HCT116 (cell line): ENCODE data around the gene LDLRAD4.

Experiments used
- EZH2 ChIP-seq: fragments of 200-600 bp; sonication (generic); IDR thresholded peaks from 2 replicates; pipeline ENCODE4 v1.6.1; 2017; ENCODE audit warnings: antibody characterized with exemption, mixed run types
- EZH2phosphoT487 ChIP-seq: fragments of 200-600 bp; IDR thresholded peaks from 2 replicates; pipeline ENCODE4 v1.6.1; 2018; ENCODE audit warnings: antibody characterized with exemption, borderline replicate concordance
- POLR2A ChIP-seq: IDR thresholded peaks from 2 replicates; pipeline ENCODE4 v1.7.0; 2011; ENCODE audit warnings: borderline replicate concordance; ENCODE audit not compliant: insufficient read depth, insufficient read length; ENCODE audit errors: extremely low read depth
- SIN3A ChIP-seq: IDR thresholded peaks from 2 replicates; pipeline ENCODE4 v1.6.1; 2012; ENCODE audit warnings: low read depth
- TF ChIP-seq, protein P1 (sequence below), 3 experiments: fragments of 200-600 bp in 1 of 3; sonication (generic) in 1 of 3; IDR thresholded peaks in 2 of 3; conservative IDR thresholded peaks in 1 of 3; 2 replicates each; pipeline ENCODE4 v1.5.1; 2012 to 2017; ENCODE audit warnings: low read depth in 2 of 3, low read length in 2 of 3, antibody characterized with exemption in 1 of 3, borderline replicate concordance in 1 of 3, control low read depth in 1 of 3, mild to moderate bottlenecking in 1 of 3, mixed read lengths in 1 of 3, mixed run types in 1 of 3, moderate library complexity in 1 of 3; ENCODE audit not compliant: insufficient read depth in 1 of 3

DNA sequence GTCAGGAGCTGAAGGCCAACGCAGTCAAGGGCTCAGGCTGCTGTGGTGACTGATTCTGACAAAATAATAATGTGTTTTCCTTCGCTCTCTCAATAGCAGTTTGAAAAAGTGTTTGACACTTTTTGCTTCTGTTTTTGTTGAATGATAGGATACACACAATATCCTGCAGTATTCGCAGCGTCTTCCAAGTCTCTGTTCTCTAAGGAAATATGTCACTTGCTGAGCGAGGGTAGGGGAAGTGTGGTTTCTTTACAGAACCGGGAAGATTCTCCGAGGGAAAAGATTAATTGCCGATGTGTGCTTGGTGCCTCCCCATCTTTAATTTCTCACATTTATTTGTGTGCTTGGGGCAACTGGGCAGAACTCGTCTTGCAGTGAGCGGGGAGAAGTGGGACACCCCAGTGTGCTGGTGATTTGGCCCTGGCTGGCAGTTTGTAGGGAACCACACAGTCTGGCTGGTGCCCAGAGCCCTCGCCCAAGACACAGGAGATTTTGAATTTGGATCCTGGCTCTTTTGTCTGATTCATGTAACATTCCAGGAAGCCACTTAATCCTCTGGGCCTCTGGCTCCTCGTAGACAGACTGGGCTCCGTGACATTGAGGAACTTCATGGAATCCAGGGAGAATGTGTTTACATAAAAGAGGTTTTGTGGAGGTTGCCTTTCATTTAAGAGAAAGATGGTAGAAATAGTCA is 169.4 kb downstream of the LDLRAD4 start:
- TF ChIP-seq EZH2 (no peak), POLR2A (no peak), SIN3A (no peak), EZH2phosphoT487 (no peak)
- TF ChIP-seq, protein P1, sequence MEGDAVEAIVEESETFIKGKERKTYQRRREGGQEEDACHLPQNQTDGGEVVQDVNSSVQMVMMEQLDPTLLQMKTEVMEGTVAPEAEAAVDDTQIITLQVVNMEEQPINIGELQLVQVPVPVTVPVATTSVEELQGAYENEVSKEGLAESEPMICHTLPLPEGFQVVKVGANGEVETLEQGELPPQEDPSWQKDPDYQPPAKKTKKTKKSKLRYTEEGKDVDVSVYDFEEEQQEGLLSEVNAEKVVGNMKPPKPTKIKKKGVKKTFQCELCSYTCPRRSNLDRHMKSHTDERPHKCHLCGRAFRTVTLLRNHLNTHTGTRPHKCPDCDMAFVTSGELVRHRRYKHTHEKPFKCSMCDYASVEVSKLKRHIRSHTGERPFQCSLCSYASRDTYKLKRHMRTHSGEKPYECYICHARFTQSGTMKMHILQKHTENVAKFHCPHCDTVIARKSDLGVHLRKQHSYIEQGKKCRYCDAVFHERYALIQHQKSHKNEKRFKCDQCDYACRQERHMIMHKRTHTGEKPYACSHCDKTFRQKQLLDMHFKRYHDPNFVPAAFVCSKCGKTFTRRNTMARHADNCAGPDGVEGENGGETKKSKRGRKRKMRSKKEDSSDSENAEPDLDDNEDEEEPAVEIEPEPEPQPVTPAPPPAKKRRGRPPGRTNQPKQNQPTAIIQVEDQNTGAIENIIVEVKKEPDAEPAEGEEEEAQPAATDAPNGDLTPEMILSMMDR (IDR thresholded peaks at IDR 0.05 in 2 of 3, conservative IDR thresholded peaks at IDR 0.05 in 1 of 3; ENCODE audit: borderline replicate concordance in 1 of 3, insufficient read depth in 1 of 3, low read depth in 2 of 3, low read length in 2 of 3), result no peak
